ENCODE results near the gene PATL2.
"Not testable (repeated sequence)": the region's sequence is repeated elsewhere in the genome, so short reads cannot be mapped to it uniquely, and the experiment has no call there.

The PATL2 gene

GRCh38 chr15:44711096-44711742 is at the start of gene PATL2, which contains the start of gene B2M:
PATL2 (minus strand) TSS chr15:44711323; CDS start chr15:44676490, 34,833 bp downstream.
B2M (plus strand) TSS chr15:44711517; CDS start chr15:44711547, 30 bp downstream.
- peak; percentile 50 for TF ChIP-seq CTCF (IDR thresholded peaks at IDR 0.05; ENCODE audit: poor library complexity, severe bottlenecking)
- Histone ChIP-seq H3K27ac (ENCODE audit: poor library complexity, severe bottlenecking) (peak within 1 kb of the TSS; percentile 58), H3K27me3 (ENCODE audit: insufficient read depth, poor library complexity, severe bottlenecking) (no peaks in the 10 kb centered on the region), H3K9me3 (ENCODE audit: severe bottlenecking) (no peaks in the 10 kb centered on the region), H3K4me3 (ENCODE audit: severe bottlenecking) (peak within 1 kb of the TSS; percentile 89), H3K36me3 (ENCODE audit: low read depth) (peaks cover 27% of the 10 kb centered on the region), H3K4me1 (ENCODE audit: insufficient read depth, poor library complexity, severe bottlenecking) (peaks cover 10% of the 10 kb centered on the region)
- DNase-seq (ENCODE audit: low spot score) = peak; percentile 97
- ATAC-seq (ENCODE audit: low read depth) = peak; percentile 92

- Histone ChIP-seq H3K36me3 (ENCODE audit: low read depth) (no peaks in the 10 kb centered on the region), H3K27ac (ENCODE audit: poor library complexity, severe bottlenecking) (no peak overlapping the region), H3K9me3 (ENCODE audit: severe bottlenecking) (peaks cover 5% of the 10 kb centered on the region), H3K4me1 (ENCODE audit: insufficient read depth, poor library complexity, severe bottlenecking) (no peaks in the 10 kb centered on the region), H3K27me3 (ENCODE audit: insufficient read depth, poor library complexity, severe bottlenecking) (no peaks in the 10 kb centered on the region), H3K4me3 (ENCODE audit: severe bottlenecking) (no peak overlapping the region)
- no peak for TF ChIP-seq CTCF (IDR thresholded peaks at IDR 0.05; ENCODE audit: poor library complexity, severe bottlenecking)
- ATAC-seq (ENCODE audit: low read depth) (no peak), DNase-seq (ENCODE audit: low spot score) (no peak)
These were observed 42.2 kb upstream of the PATL2 start for GRCh38 chr15:44753345-44753744.

GRCh38 chr15:44743454-44743853 is 32.3 kb upstream of the PATL2 start:
- H3K36me3 ChIP-seq (ENCODE audit: low read depth); H3K4me1 ChIP-seq (ENCODE audit: insufficient read depth, poor library complexity, severe bottlenecking); H3K27me3 ChIP-seq (ENCODE audit: insufficient read depth, poor library complexity, severe bottlenecking); H3K4me3 ChIP-seq (ENCODE audit: severe bottlenecking); ATAC-seq (ENCODE audit: low read depth); H3K9me3 ChIP-seq (ENCODE audit: severe bottlenecking); H3K27ac ChIP-seq (ENCODE audit: poor library complexity, severe bottlenecking); DNase-seq (ENCODE audit: low spot score): not testable (repeated sequence)

- not testable (repeated sequence) for H3K27me3 ChIP-seq (ENCODE audit: insufficient read depth, poor library complexity, severe bottlenecking); H3K9me3 ChIP-seq (ENCODE audit: severe bottlenecking); DNase-seq (ENCODE audit: low spot score); H3K36me3 ChIP-seq (ENCODE audit: low read depth); H3K4me3 ChIP-seq (ENCODE audit: severe bottlenecking); H3K4me1 ChIP-seq (ENCODE audit: insufficient read depth, poor library complexity, severe bottlenecking); ATAC-seq (ENCODE audit: low read depth); H3K27ac ChIP-seq (ENCODE audit: poor library complexity, severe bottlenecking)
These were observed 28.2 kb upstream of the PATL2 start for GRCh38 chr15:44739222-44739847.

GRCh38 chr15:44738340-44738984 is 27.3 kb upstream of the PATL2 start:
- Histone ChIP-seq H3K4me1 (ENCODE audit: insufficient read depth, poor library complexity, severe bottlenecking) (peaks cover 7% of the 10 kb centered on the region), H3K27ac (ENCODE audit: poor library complexity, severe bottlenecking) (no peak overlapping the region), H3K36me3 (ENCODE audit: low read depth) (no peaks in the 10 kb centered on the region), H3K27me3 (ENCODE audit: insufficient read depth, poor library complexity, severe bottlenecking) (peaks cover 3% of the 10 kb centered on the region), H3K4me3 (ENCODE audit: severe bottlenecking) (no peak overlapping the region), H3K9me3 (ENCODE audit: severe bottlenecking) (no peaks in the 10 kb centered on the region)
- ATAC-seq (ENCODE audit: low read depth) (0 out of 3 replicates have a peak, but pooled peaks have one; percentile 31), DNase-seq (ENCODE audit: low spot score) (no peak)
- TF ChIP-seq CTCF (IDR thresholded peaks at IDR 0.05; ENCODE audit: poor library complexity, severe bottlenecking) = peak; percentile 99

Measured in RWPE2 (cell line).